Calu3 (cell line): ENCODE results near the gene VWA8. TPM values are rescaled to one million over a fixed set of nuclear protein-coding genes. Genes with fewer than 3 reads are reported as not detected.

Experiments
- BruUV-seq: library from RNA; stranded (reverse); fragments of 400-500 nt; replicated peaks from 2 replicates; lab custom pipeline; 2021; lab: Mats Ljungman, UMichigan
- CTCF ChIA-PET: fragments of 300-600 bp; sonication (Branson Sonifier 250); formaldehyde crosslinking; loops from one replicate; lab custom pipeline; 2022; ENCODE audit warnings: antibody characterized with exemption; lab: Charles Lee
- DNase-seq: peaks from one replicate; pipeline ENCODE4 v3.0.0; 2022
- H3K27ac Mint-ChIP-seq: one replicate; pipeline ENCODE4 v1.8.0; 2022; ENCODE audit warnings: mixed read lengths; ENCODE audit not compliant: unreplicated experiment
- H3K27me3 Mint-ChIP-seq: one replicate; pipeline ENCODE4 v1.8.0; 2022; ENCODE audit warnings: mixed read lengths; ENCODE audit not compliant: unreplicated experiment
- H3K36me3 Mint-ChIP-seq: one replicate; pipeline ENCODE4 v1.8.0; 2022; ENCODE audit warnings: mild to moderate bottlenecking, moderate library complexity, mixed read lengths; ENCODE audit not compliant: insufficient read depth, unreplicated experiment
- H3K4me1 Mint-ChIP-seq: one replicate; pipeline ENCODE4 v1.8.0; 2022; ENCODE audit warnings: mild to moderate bottlenecking, low read depth, mixed read lengths; ENCODE audit not compliant: unreplicated experiment
- H3K4me3 Mint-ChIP-seq: one replicate; pipeline ENCODE4 v1.8.0; 2022; ENCODE audit warnings: mild to moderate bottlenecking, low read depth, moderate library complexity, mixed read lengths; ENCODE audit not compliant: unreplicated experiment
- H3K9me3 Mint-ChIP-seq: one replicate; pipeline ENCODE4 v1.8.0; 2022; ENCODE audit warnings: low read depth, mixed read lengths; ENCODE audit not compliant: unreplicated experiment
- CTCF ChIP-seq: fragments of 200-600 bp; IDR thresholded peaks from one replicate; pipeline ENCODE4 v1.8.0; 2022; ENCODE audit warnings: antibody characterized with exemption; ENCODE audit not compliant: unreplicated experiment
- intact Hi-C: fragments of 100-400 bp; cut with micrococcal nuclease; formaldehyde crosslinking; loops from one replicate; pipeline ENCODE4 v1.10.0; 2022; ENCODE audit not compliant: unreplicated experiment
- total RNA-seq: library from RNA; stranded (reverse); gene quantifications from 2 replicates; pipeline ENCODE4 v1.2.3, GENCODE V29; 2022

VWA8 gene
- total RNA-seq, 1 experiment from 2014 or later = 15.2 TPM

GRCh38 chr13:41645331-41645730 is 315.6 kb downstream of the VWA8 start:
- no peak for DNase-seq
- Mint-ChIP-seq H3K27me3 (no peaks in the 10 kb centered on the region), H3K4me3 (no peak overlapping the region), H3K4me1 (peaks cover under 1% of the 10 kb centered on the region), H3K9me3 (no peaks in the 10 kb centered on the region), H3K36me3 (peaks cover 7% of the 10 kb centered on the region), H3K27ac (no peak overlapping the region)
- BruUV-seq = no TSS peak
- CTCF ChIA-PET = interaction anchor here (0.7 kb wide), 3 partner anchors 234 to 1102 kb away, joined by 4 to 5 read pairs (median 4); no protein-coding TSS in a partner anchor
- intact Hi-C loops = loop anchor here (5.0 kb wide), 2 partner anchors 48 to 188 kb away; partner anchors contain the start of gene RGCC
- no peak for TF ChIP-seq CTCF

- intact Hi-C loops = loop anchor here (5.0 kb wide), 2 partner anchors 47 to 187 kb away; partner anchors contain the start of gene RGCC
- TF ChIP-seq CTCF = no peak
- DNase-seq = no peak
- Mint-ChIP-seq H3K36me3 (peaks cover 7% of the 10 kb centered on the region), H3K4me1 (no peaks in the 10 kb centered on the region), H3K4me3 (no peak overlapping the region), H3K27me3 (no peaks in the 10 kb centered on the region), H3K27ac (no peak overlapping the region), H3K9me3 (no peaks in the 10 kb centered on the region)
- CTCF ChIA-PET = no interaction called here
- BruUV-seq = no TSS peak
These were observed 316.2 kb downstream of the VWA8 start for GRCh38 chr13:41644742-41645141.

GRCh38 chr13:41643507-41643906 is 317.4 kb downstream of the VWA8 start:
- Mint-ChIP-seq H3K27ac (no peak overlapping the region), H3K36me3 (peaks cover 6% of the 10 kb centered on the region), H3K27me3 (no peaks in the 10 kb centered on the region), H3K9me3 (no peaks in the 10 kb centered on the region), H3K4me1 (no peaks in the 10 kb centered on the region), H3K4me3 (no peak overlapping the region)
- CTCF ChIA-PET = no interaction called here
- intact Hi-C loops = no loop called here
- BruUV-seq = no TSS peak
- no peak for TF ChIP-seq CTCF
- DNase-seq = no peak

- no peak for TF ChIP-seq CTCF
- no peak for DNase-seq
- H3K36me3 Mint-ChIP-seq = no peaks in the 10 kb centered on the region
- no peak overlapping the region for H3K27ac Mint-ChIP-seq
- H3K4me3 Mint-ChIP-seq = no peak overlapping the region
- BruUV-seq = no TSS peak
- intact Hi-C loops = no loop called here
- CTCF ChIA-PET = no interaction called here
- no peaks in the 10 kb centered on the region for H3K4me1 Mint-ChIP-seq
- no peaks in the 10 kb centered on the region for H3K9me3 Mint-ChIP-seq
- H3K27me3 Mint-ChIP-seq = no peaks in the 10 kb centered on the region
These were observed 318.9 kb downstream of the VWA8 start for GRCh38 chr13:41641961-41642360.
